Activated CD8-positive, alpha-beta memory T cell treated with anti-CD3 and anti-CD28 coated beads for 48 hours (primary cell): Measurements from ENCODE around the gene NSF.
"Not testable (repeated sequence)": the region's sequence is repeated elsewhere in the genome, so short reads cannot be mapped to it uniquely, and the experiment has no call there.

Source experiments
- DNase-seq, 3 experiments: peaks; one replicate each; pipeline ENCODE4 v3.0.0-alpha.2; 2020; ENCODE audit warnings: low read depth in 2 of 3, low spot score in 2 of 3

NSF gene

GRCh38 chr17:46773221-46773605 lies 182.7 kb downstream of the NSF start:
- no peak for DNase-seq

GRCh38 chr17:46773676-46774075 lies 183.2 kb downstream of the NSF start:
- no peak for DNase-seq

GRCh38 chr17:46774108-46774737 lies 183.8 kb downstream of the NSF start:
- no peak for DNase-seq

GRCh38 chr17:46776298-46777005 lies 186.0 kb downstream of the NSF start:
- DNase-seq: no peak

GRCh38 chr17:46777943-46778915 lies 187.8 kb downstream of the NSF start:
- no peak for DNase-seq

DNA sequence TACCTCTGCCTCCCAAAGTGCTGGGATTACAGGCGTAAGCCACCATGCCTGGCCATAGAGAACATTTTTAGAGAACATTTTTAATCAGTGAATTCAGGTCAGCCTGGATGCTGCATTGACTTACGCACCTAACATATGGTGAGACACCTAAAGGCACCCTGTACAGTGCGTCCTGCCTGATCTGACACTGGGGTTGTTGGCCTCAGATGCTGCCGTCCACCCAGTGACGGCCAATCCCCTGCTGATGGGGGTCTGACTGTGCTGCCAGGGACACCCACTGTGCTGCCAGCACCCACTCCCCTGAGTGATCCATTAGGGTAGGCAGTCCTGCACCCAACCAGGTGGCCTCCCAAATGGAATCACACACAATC lies 189.5 kb downstream of the NSF start:
- DNase-seq: no peak

- DNase-seq: no peak
Observed at GRCh38 chr17:46782250-46782953, 191.9 kb downstream of the NSF start.

DNA sequence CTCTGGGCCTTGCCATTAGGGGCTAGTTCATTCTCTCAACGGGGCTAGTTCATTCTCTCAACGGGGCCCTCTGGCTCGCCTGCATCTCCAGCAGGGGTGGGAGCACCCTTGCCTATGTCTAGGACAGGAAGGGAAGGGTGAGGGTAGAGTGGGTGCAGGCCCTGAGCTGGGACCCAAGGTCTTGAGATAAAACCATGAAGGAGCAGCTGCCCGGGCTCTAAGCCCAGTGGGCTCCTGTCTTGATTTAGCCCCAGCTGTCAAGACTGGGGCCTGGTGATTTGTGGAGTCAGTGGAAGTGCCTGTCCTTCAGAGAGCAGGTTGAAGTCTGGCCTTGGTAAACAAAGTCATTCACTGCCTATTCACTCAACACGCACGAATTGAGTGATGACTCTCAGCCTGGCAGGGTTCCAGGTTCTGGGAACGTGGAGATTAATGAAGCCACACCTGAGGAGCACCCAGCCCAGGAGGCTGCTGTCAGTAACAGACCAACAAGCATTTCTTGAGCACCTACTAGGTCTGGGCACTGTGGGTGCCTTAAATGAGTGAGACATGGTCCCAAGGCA lies 192.6 kb downstream of the NSF start:
- DNase-seq: no peak

- no peak for DNase-seq
Observed at GRCh38 chr17:46785696-46786095, 195.2 kb downstream of the NSF start.

- DNase-seq: no peak
Observed at GRCh38 chr17:46787478-46787877, 197.0 kb downstream of the NSF start.

- no peak for DNase-seq
Observed at GRCh38 chr17:46788300-46788699, 197.8 kb downstream of the NSF start.

DNA sequence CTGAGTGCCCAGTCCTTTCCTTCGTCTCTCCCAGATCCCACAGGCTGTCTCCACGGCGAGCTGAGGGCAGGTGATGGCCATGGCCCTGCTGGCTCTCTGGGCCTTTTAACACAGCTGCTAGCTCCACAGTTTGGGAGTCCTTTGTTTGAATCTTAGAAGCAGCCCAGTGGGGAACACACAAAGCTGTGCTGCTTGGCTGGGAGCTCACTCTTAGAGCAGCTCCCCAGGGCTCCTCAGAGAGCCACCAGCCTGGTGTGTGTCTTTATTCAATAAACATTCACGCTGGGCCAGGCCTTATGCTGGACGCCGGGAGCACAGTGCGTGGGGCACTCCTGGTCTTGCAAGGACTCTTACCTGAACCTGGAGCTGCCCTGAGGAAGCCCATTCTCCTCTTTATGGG lies 198.3 kb downstream of the NSF start:
- no peak for DNase-seq

- DNase-seq: no peak
Observed at GRCh38 chr17:46789610-46790009, 199.1 kb downstream of the NSF start.

DNA sequence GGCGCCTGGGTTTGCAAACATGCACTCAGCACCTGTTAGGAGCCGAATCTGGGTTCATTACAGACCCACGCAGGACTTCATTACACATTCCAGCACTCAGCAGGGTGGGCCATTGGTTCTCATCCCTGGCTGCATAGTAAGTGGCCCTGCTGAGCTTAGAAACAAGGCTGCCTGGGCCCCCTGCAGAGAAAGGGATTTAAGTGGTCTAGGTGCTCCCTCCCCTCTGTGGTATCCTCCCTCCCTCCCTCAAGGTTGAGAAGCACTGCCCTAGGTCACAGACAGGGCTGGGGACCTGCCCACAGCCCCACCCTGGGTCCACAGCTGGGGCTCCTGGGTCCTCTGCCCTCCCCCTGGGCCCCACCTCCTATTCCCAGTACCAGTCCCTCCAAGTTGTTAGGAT lies 199.7 kb downstream of the NSF start:
- DNase-seq: no peak

DNA sequence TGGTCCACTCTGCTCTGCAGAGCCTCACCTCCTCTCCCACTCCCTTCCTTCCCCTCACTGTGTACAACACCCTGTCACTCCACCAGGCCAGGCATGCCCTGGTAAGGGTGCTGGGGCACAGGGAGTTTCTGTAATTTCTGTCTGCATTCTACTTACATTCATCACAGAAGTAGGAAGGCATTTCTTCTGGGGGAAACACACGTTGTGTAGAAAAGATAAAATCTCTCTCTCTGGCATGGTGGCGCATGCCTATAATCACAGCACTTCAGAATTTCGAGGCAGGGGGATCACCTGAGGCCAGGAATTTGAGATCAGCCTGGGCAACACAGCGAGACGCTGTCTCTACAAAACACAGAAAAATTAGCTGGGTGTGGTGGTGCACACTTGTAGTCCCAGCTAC lies 201.1 kb downstream of the NSF start:
- DNase-seq: no peak

DNA sequence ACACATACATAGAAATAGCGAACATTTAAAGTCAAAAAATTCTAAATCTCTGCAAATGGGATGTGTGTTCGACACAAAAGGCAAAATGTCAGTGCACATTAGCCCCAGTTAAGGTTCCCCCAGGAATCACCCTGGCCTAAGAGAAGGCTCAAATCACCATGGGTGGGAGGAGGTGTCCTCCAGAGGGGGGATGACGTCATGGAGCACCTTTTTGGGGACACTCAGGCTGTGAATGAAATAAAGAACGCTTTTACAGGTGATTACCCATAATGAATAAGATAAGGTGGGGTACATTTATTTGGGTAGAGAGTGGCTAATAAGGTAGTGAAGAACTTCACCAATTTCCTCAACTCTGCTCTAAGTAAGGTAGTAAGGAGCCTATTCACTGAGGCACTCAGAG lies 201.6 kb downstream of the NSF start:
- DNase-seq: no peak

GRCh38 chr17:46793023-46793422 lies 202.6 kb downstream of the NSF start:
- not testable (repeated sequence) for DNase-seq

DNA sequence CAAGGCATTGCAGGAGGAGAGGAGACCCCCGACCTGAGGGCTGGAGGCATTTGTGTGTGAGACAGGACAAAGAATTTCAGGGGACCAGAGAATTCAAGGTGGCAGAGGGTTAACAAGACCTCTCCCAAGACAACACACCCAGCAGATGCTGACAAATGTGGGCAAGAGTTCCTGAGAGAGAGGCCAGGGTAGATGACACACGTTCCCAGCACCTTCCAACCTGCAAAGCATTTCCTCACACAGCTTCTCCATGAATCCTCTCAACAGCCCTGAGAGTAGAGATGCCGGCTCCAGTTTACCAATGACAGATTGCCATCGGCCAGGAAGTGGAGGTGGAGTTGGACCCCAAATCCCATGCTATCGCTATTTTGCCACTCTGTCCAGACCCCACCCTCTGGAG lies 203.1 kb downstream of the NSF start:
- no peak for DNase-seq

- DNase-seq: no peak
Observed at GRCh38 chr17:46794318-46794717, 203.8 kb downstream of the NSF start.

DNA sequence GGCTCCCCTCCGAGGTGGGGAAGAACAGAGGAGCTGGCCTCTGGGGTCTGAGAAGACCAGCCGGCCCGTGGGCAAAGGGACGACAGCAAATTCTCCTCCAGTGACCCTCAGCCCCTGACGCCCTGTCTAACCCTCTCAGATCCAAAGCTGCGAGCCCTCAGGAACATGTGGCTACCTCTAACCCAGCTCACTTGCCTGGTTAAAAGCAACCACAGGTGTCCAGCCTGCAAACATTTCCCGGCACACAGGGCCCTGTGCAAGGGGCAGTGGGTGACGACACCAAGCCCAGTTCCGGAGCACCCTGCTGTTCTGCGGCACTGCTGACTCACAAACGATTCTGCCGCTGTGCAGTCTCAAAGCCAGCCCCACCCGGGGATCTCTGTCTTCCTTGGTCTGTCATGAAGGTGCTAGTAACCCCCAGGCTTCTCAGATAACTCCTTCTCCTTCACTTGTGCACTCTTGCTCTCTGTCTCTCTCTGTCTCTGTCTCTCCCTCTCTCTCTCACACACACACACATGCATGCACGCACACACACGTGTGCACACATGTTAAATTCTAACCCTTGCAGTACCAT lies 205.0 kb downstream of the NSF start:
- no peak for DNase-seq

- no peak for DNase-seq
Observed at GRCh38 chr17:46796084-46796483, 205.6 kb downstream of the NSF start.
